H1 (cell line): ENCODE results near the gene RTKN2. TPM values are rescaled to one million over a fixed set of nuclear protein-coding genes. Genes with fewer than 3 reads are reported as not detected.

ENCODE experiments used
- CTCF ChIA-PET: fragments of 300-600 bp; sonication (Branson Sonifier 250); formaldehyde crosslinking; loops from one replicate; lab custom pipeline; 2021; ENCODE audit not compliant: partially characterized antibody; lab: Charles Lee
- POLR2A ChIA-PET: fragments of 300-600 bp; sonication (Branson Sonifier 250); formaldehyde crosslinking; loops from one replicate; lab custom pipeline; 2021; ENCODE audit warnings: inconsistent platforms; ENCODE audit not compliant: partially characterized antibody; lab: Charles Lee
- DNase-seq, 2 experiments: peaks; one replicate each; pipeline versions ENCODE4 v3.0.0 to v3.0.0-alpha.2; 2010 to 2022; ENCODE audit warnings: low spot score in 2 of 2, low read depth in 1 of 2, mixed read lengths in 1 of 2
- FAIRE-seq: peaks from 2 replicates; lab custom pipeline; 2011; peaks lifted over from hg19 to GRCh38; lab: Jason Lieb, UNC
- H2AFZ ChIP-seq: 2 replicates; pipeline ENCODE4 v1.8.1; 2012; ENCODE audit warnings: low read length, inconsistent platforms
- H2AK5ac ChIP-seq: 2 replicates; pipeline ENCODE4 v1.6.1; 2013; ENCODE audit warnings: low read depth, low read length
- H2BK120ac ChIP-seq: replicated peaks from 2 replicates; pipeline ENCODE3; 2013; ENCODE audit warnings: low read depth, low read length, inconsistent platforms
- H2BK12ac ChIP-seq: 2 replicates; pipeline ENCODE4 v1.6.1; 2013; ENCODE audit warnings: low read depth, low read length
- H2BK15ac ChIP-seq: 2 replicates; pipeline ENCODE4 v1.6.1; 2013; ENCODE audit warnings: low read length
- H2BK20ac ChIP-seq: 2 replicates; pipeline ENCODE4 v1.6.1; 2013; ENCODE audit warnings: low read length
- H2BK5ac ChIP-seq: 2 replicates; pipeline ENCODE4 v1.6.1; 2013; ENCODE audit warnings: low read depth, low read length
- H3K14ac ChIP-seq: 2 replicates; pipeline ENCODE4 v1.6.1; 2013; ENCODE audit warnings: inconsistent platforms; ENCODE audit not compliant: insufficient read length
- H3K18ac ChIP-seq: 2 replicates; pipeline ENCODE4 v1.6.1; 2013; ENCODE audit warnings: low read length; ENCODE audit errors: extremely low read depth
- H3K23ac ChIP-seq: 2 replicates; pipeline ENCODE4 v1.6.1; 2013; ENCODE audit warnings: inconsistent platforms; ENCODE audit not compliant: insufficient read length
- H3K23me2 ChIP-seq: 2 replicates; pipeline ENCODE4 v1.6.1; 2013; ENCODE audit warnings: low read depth, low read length
- H3K27ac ChIP-seq: 2 replicates; pipeline ENCODE4 v1.6.1; 2011; ENCODE audit warnings: low read depth, low read length, inconsistent platforms
- H3K27me3 ChIP-seq, 4 experiments: replicated peaks in 1 of 4; 1 replicate in 1 of 4; 2 replicates in 3 of 4; pipeline versions ENCODE4 v1.6.1 to v1.8.1; 2011 to 2013; ENCODE audit warnings: low read length in 3 of 4, mild to moderate bottlenecking in 3 of 4, inconsistent platforms in 2 of 4, mixed read lengths in 2 of 4, moderate library complexity in 1 of 4; ENCODE audit not compliant: control insufficient read depth in 3 of 4, insufficient read depth in 3 of 4; ENCODE audit errors: extremely low read depth in 1 of 4
- H3K36me3 ChIP-seq, 4 experiments: 2 replicates each; pipeline versions ENCODE4 v1.6.1 to v1.8.1; 2011 to 2013; ENCODE audit warnings: mild to moderate bottlenecking in 4 of 4, low read length in 3 of 4, moderate library complexity in 2 of 4, control low read depth in 1 of 4, inconsistent platforms in 1 of 4; ENCODE audit not compliant: insufficient read depth in 4 of 4, control insufficient read depth in 2 of 4
- H3K4ac ChIP-seq: replicated peaks from 2 replicates; pipeline ENCODE3; 2013; ENCODE audit warnings: low read length, low read depth, mixed read lengths, inconsistent platforms; ENCODE audit not compliant: insufficient read length
- H3K4me1 ChIP-seq, 4 experiments: replicated peaks in 1 of 4; 1 replicate in 1 of 4; 2 replicates in 3 of 4; pipeline versions ENCODE4 v1.6.1 to v1.8.1; 2011 to 2013; ENCODE audit warnings: low read length in 3 of 4, inconsistent platforms in 2 of 4, mixed read lengths in 1 of 4; ENCODE audit not compliant: insufficient read depth in 4 of 4, control insufficient read depth in 3 of 4
- H3K4me2 ChIP-seq, 2 experiments: 2 replicates each; pipeline versions ENCODE4 v1.6.1 to v1.8.1; 2011 to 2013; ENCODE audit warnings: low read depth in 2 of 2, low read length in 2 of 2, control low read depth in 1 of 2, inconsistent platforms in 1 of 2, mild to moderate bottlenecking in 1 of 2; ENCODE audit not compliant: insufficient read depth in 1 of 2
- H3K4me3 ChIP-seq, 4 experiments: fragments of 200-600, 300-600 bp in 1 of 4; sonication (generic), shearing (Covaris generic), sonication (Bioruptor Twin) in 1 of 4; 2 replicates each; pipeline versions ENCODE4 v1.5.1 to v1.8.1; 2011 to 2016; ENCODE audit warnings: low read length in 4 of 4, low read depth in 3 of 4, control low read depth in 2 of 4, inconsistent platforms in 2 of 4, mild to moderate bottlenecking in 2 of 4, mixed read lengths in 1 of 4, moderate library complexity in 1 of 4; ENCODE audit not compliant: insufficient read depth in 2 of 4; ENCODE audit errors: extremely low read depth in 1 of 4
- H3K56ac ChIP-seq: replicated peaks from 2 replicates; pipeline ENCODE3; 2013; ENCODE audit warnings: low read depth, mild to moderate bottlenecking, mixed read lengths, low read length, inconsistent platforms; ENCODE audit not compliant: insufficient read length
- H3K79me1 ChIP-seq: 2 replicates; pipeline ENCODE4 v1.6.1; 2013; ENCODE audit warnings: low read depth, low read length, control low read depth
- H3K79me2 ChIP-seq, 2 experiments: 2 replicates each; pipeline versions ENCODE4 v1.6.1 to v1.8.1; 2012 to 2013; ENCODE audit warnings: low read length in 2 of 2, mild to moderate bottlenecking in 2 of 2, inconsistent platforms in 1 of 2; ENCODE audit not compliant: insufficient read depth in 2 of 2, control insufficient read depth in 1 of 2
- H3K9ac ChIP-seq, 4 experiments: replicated peaks in 1 of 4; 1 replicate in 1 of 4; 2 replicates in 3 of 4; pipeline versions ENCODE4 v1.6.1 to v1.8.1; 2011 to 2013; ENCODE audit warnings: low read depth in 3 of 4, low read length in 3 of 4, control low read depth in 2 of 4, mild to moderate bottlenecking in 2 of 4, moderate library complexity in 2 of 4, inconsistent platforms in 1 of 4; ENCODE audit errors: extremely low read depth in 1 of 4
- H3K9me3 ChIP-seq, 2 experiments: 2 replicates each; pipeline versions ENCODE4 v1.6.1 to v1.8.1; 2012 to 2013; ENCODE audit warnings: mild to moderate bottlenecking in 2 of 2, moderate library complexity in 2 of 2, control low read depth in 1 of 2, inconsistent platforms in 1 of 2, low read depth in 1 of 2, low read length in 1 of 2, mixed read lengths in 1 of 2; ENCODE audit not compliant: insufficient read depth in 2 of 2
- H4K20me1 ChIP-seq, 2 experiments: replicated peaks in 1 of 2; 2 replicates each; pipeline versions ENCODE3 to v1.8.1; 2011 to 2013; ENCODE audit warnings: inconsistent platforms in 2 of 2, low read length in 2 of 2, mild to moderate bottlenecking in 1 of 2; ENCODE audit not compliant: insufficient read depth in 2 of 2, control insufficient read depth in 1 of 2
- H4K5ac ChIP-seq: 2 replicates; pipeline ENCODE4 v1.6.1; 2013; ENCODE audit warnings: low read length, low read depth, mixed read lengths, inconsistent platforms; ENCODE audit not compliant: insufficient read length
- H4K8ac ChIP-seq: 2 replicates; pipeline ENCODE4 v1.8.0; 2013; ENCODE audit warnings: mild to moderate bottlenecking, moderate library complexity, low read length, inconsistent platforms; ENCODE audit not compliant: insufficient read depth; ENCODE audit errors: extremely low read depth
- H4K91ac ChIP-seq: replicated peaks from 2 replicates; pipeline ENCODE3; 2013; ENCODE audit warnings: low read length, mixed read lengths, inconsistent platforms; ENCODE audit not compliant: insufficient read length
- ATF3 ChIP-seq: IDR thresholded peaks from 2 replicates; pipeline ENCODE4 v1.6.1; 2011; ENCODE audit warnings: low read depth, mild to moderate bottlenecking, low read length; ENCODE audit not compliant: insufficient read depth
- CBX5 ChIP-seq: fragments of 300-800, 300-1000 bp; sonication (generic); IDR thresholded peaks from 2 replicates; pipeline ENCODE4 v1.7.1; 2016; ENCODE audit warnings: antibody characterized with exemption, low read length, low read depth
- E2F6 ChIP-seq: IDR thresholded peaks from 2 replicates; pipeline ENCODE4 v1.6.1; 2012; ENCODE audit warnings: inconsistent platforms
- HDAC2 ChIP-seq, 2 experiments: fragments of 300-600 bp in 1 of 2; sonication (generic) in 1 of 2; IDR thresholded peaks; 2 replicates each; pipeline ENCODE4 v1.6.1; 2011 to 2012; ENCODE audit warnings: low read depth in 2 of 2, low read length in 2 of 2, mild to moderate bottlenecking in 2 of 2, moderate library complexity in 2 of 2, borderline replicate concordance in 1 of 2, inconsistent platforms in 1 of 2
- POLR2A ChIP-seq, 2 experiments: IDR thresholded peaks; 1 replicate in 1 of 2; 2 replicates in 1 of 2; pipeline ENCODE4 v1.6.1; 2011; ENCODE audit warnings: low read depth in 2 of 2, low read length in 2 of 2, mild to moderate bottlenecking in 2 of 2; ENCODE audit errors: control extremely low read depth in 1 of 2
- RAD21 ChIP-seq, 2 experiments: IDR thresholded peaks in 1 of 2; conservative IDR thresholded peaks in 1 of 2; 2 replicates each; pipeline ENCODE4 v1.6.1; 2011; ENCODE audit warnings: low read depth in 2 of 2, low read length in 2 of 2, improper control_type of control experiment in 1 of 2, inconsistent platforms in 1 of 2, mild to moderate bottlenecking in 1 of 2, moderate library complexity in 1 of 2
- RNF2 ChIP-seq: fragments of 200-900, 300-1000 bp; sonication (generic); IDR thresholded peaks from 2 replicates; pipeline ENCODE4 v1.7.1; 2016; ENCODE audit warnings: borderline replicate concordance, low read depth, mild to moderate bottlenecking, antibody characterized with exemption, low read length; ENCODE audit not compliant: poor library complexity, severe bottlenecking; ENCODE audit errors: missing control alignments
- SAP30 ChIP-seq: fragments of 300-600 bp; sonication (generic); IDR thresholded peaks from 2 replicates; pipeline ENCODE4 v1.7.1; 2012; ENCODE audit warnings: low read length, moderate library complexity, mild to moderate bottlenecking, inconsistent platforms; ENCODE audit not compliant: insufficient read depth, insufficient replicate concordance
- SIX5 ChIP-seq: IDR thresholded peaks from 2 replicates; pipeline ENCODE4 v1.6.1; 2011; ENCODE audit warnings: mild to moderate bottlenecking, low read depth, low read length
- SP4 ChIP-seq: IDR thresholded peaks from 2 replicates; pipeline ENCODE4 v1.6.1; 2012; ENCODE audit warnings: low read length, inconsistent platforms
- TCF12 ChIP-seq: IDR thresholded peaks from 2 replicates; pipeline ENCODE4 v1.6.1; 2011; ENCODE audit warnings: low read depth, mild to moderate bottlenecking, low read length
- USF2 ChIP-seq: IDR thresholded peaks from 2 replicates; pipeline ENCODE4 v1.6.1; 2011; ENCODE audit warnings: low read length, improper control_type of control experiment
- polyA plus RNA-seq, 7 experiments: library from polyadenylated mRNA; depleted of rRNA in 3 of 7; stranded (reverse) in 5 of 7; unstranded in 2 of 7; fragments of >200 nt in 5 of 7; fragments of 200-250 nt in 2 of 7; gene quantifications; 1 replicate in 5 of 7; 2 replicates in 1 of 7; 4 replicates in 1 of 7; pipeline versions ENCODE4 v1.2.1 to v1.2.3, GENCODE V29; 2011 to 2013; ENCODE audit warnings: missing spikeins in 2 of 7, mixed read lengths in 2 of 7
- total RNA-seq: library from RNA; stranded (reverse); fragmentation: NEBNext Ultra II Directional; extraction: Animal tissue kit (Norgen Biotek cat#: 25700); gene quantifications from 2 replicates; pipeline ENCODE4 v1.2.1, GENCODE V29; 2021

Gene RTKN2
- total and polyA plus RNA-seq, 2 of the 8 experiments (the other 6 are each of a cell fraction or from before 2014, with no cell fraction given), result 5.1 to 24.6 TPM

GRCh38 chr10:62133618-62134017, 135.0 kb downstream of the RTKN2 start:
- H4K20me1 ChIP-seq, result no peaks in the 10 kb centered on the region
- no peaks in the 10 kb centered on the region for H3K79me1 ChIP-seq
- H2AFZ ChIP-seq, result no peak overlapping the region
- H2BK15ac ChIP-seq, result no peak overlapping the region
- no peak overlapping the region for H2AK5ac ChIP-seq
- H3K4me2 ChIP-seq, result no peak overlapping the region
- H3K9ac ChIP-seq, result no peak overlapping the region
- no peak overlapping the region for H3K4me3 ChIP-seq
- H2BK12ac ChIP-seq, result no peak overlapping the region
- ChIA-PET POLR2A (no interaction called here), CTCF (no interaction called here)
- no peak for FAIRE-seq
- H4K5ac ChIP-seq, result no peak overlapping the region
- no peak overlapping the region for H2BK5ac ChIP-seq
- H3K9me3 ChIP-seq, result peaks cover 8 to 12% of the 10 kb centered on the region in 2 experiments; a peak in 1 of 4 replicates
- no peaks in the 10 kb centered on the region for H3K36me3 ChIP-seq
- DNase-seq, result no peak
- no peak overlapping the region for H2BK120ac ChIP-seq
- H3K27ac ChIP-seq, result no peak overlapping the region
- no peak overlapping the region for H2BK20ac ChIP-seq
- H4K8ac ChIP-seq, result no peak overlapping the region
- H4K91ac ChIP-seq, result no peak overlapping the region
- no peaks in the 10 kb centered on the region for H3K27me3 ChIP-seq
- H3K56ac ChIP-seq, result no peak overlapping the region
- no peaks in the 10 kb centered on the region for H3K23me2 ChIP-seq
- H3K23ac ChIP-seq, result no peak overlapping the region
- H3K4me1 ChIP-seq, result no peaks in the 10 kb centered on the region
- H3K79me2 ChIP-seq, result no peaks in the 10 kb centered on the region
- H3K14ac ChIP-seq, result no peak overlapping the region
- no peak overlapping the region for H3K18ac ChIP-seq
- no peak overlapping the region for H3K4ac ChIP-seq
- TF ChIP-seq SIX5 (no peak), USF2 (no peak), ATF3 (no peak), SP4 (no peak), POLR2A (IDR thresholded peaks at IDR 0.05; ENCODE audit: control extremely low read depth in 1 of 2, low read depth in 2 of 2, low read length in 2 of 2) (no peak), SAP30 (no peak), RNF2 (no peak), HDAC2 (IDR thresholded peaks at IDR 0.05; ENCODE audit: borderline replicate concordance in 1 of 2, low read depth in 2 of 2, low read length in 2 of 2) (no peak), TCF12 (no peak), E2F6 (no peak), CBX5 (no peak), RAD21 (IDR thresholded peaks at IDR 0.05 in 1 of 2, conservative IDR thresholded peaks at IDR 0.05 in 1 of 2; ENCODE audit: low read depth in 2 of 2, low read length in 2 of 2) (no peak)
